GM12873 (cell line): ENCODE measurements around the gene TIGAR.

Experiments
- CTCF ChIP-seq: IDR thresholded peaks from 2 replicates; pipeline ENCODE4 v1.5.1; 2012; ENCODE audit warnings: low read depth, mild to moderate bottlenecking, moderate library complexity, low read length, control low read depth; ENCODE audit not compliant: insufficient read depth; ENCODE audit errors: missing control alignments

TIGAR gene

GRCh38 chr12:4289998-4290790, 30.8 kb upstream of the TIGAR start:
- TF ChIP-seq CTCF: no peak

- TF ChIP-seq CTCF: no peak
Measured at GRCh38 chr12:4292341-4293073, 28.5 kb upstream of the TIGAR start.

- no peak for TF ChIP-seq CTCF
Measured at GRCh38 chr12:4293299-4293965, 27.6 kb upstream of the TIGAR start.

- no peak for TF ChIP-seq CTCF
Measured at GRCh38 chr12:4293966-4294505, 27.0 kb upstream of the TIGAR start.

- TF ChIP-seq CTCF: no peak
Measured at GRCh38 chr12:4296751-4297150, 24.3 kb upstream of the TIGAR start.

GRCh38 chr12:4297617-4298016, 23.4 kb upstream of the TIGAR start:
- no peak for TF ChIP-seq CTCF

DNA sequence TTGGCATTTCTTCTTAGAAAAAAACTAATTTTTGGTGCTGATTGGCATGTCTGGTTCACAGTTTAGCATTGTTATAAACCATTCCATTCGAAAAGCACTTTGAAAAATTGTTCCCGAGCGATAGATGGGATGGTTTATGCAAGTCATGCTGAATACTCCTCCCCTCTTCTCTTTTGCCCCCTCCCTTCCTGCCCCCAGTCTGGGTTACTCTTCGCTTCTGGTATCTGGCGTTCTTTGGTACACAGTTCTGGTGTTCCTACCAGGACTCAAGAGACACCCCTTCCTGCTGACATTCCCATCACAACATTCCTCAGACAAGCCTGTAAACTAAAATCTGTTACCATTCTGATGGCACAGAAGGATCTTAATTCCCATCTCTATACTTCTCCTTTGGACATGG, 20.1 kb upstream of the TIGAR start:
- no peak for TF ChIP-seq CTCF
